CD8-positive, alpha-beta memory T cell (primary cell): ENCODE data around the gene CYTH2. TPM values are rescaled to one million over a fixed set of nuclear protein-coding genes. Genes with fewer than 3 reads are reported as not detected.

Experiments
- CTCF ChIA-PET: fragments of 350-600 bp; sonication (Branson Sonifier 250); formaldehyde crosslinking; loops from one replicate; lab custom pipeline; 2021; ENCODE audit warnings: antibody characterized with exemption; lab: Charles Lee
- POLR2A ChIA-PET: fragments of 350-600 bp; sonication (Branson Sonifier 250); formaldehyde crosslinking; loops from one replicate; lab custom pipeline; 2021; ENCODE audit warnings: antibody characterized with exemption; lab: Charles Lee
- DNase-seq, 5 donors: peaks; one replicate each; pipeline versions ENCODE4 v3.0.0 to v3.0.0-alpha.2; 2020 to 2022; ENCODE audit warnings: mixed read lengths in 1 of 5
- H3K27ac ChIP-seq: one replicate; pipeline ENCODE4 v1.7.0; 2013; ENCODE audit warnings: low read depth, mild to moderate bottlenecking, low read length, moderate library complexity
- H3K27me3 ChIP-seq: 2 replicates; pipeline ENCODE4 v1.7.0; 2013; ENCODE audit warnings: low read length, mild to moderate bottlenecking; ENCODE audit not compliant: insufficient read depth, poor library complexity, severe bottlenecking
- H3K36me3 ChIP-seq: 2 replicates; pipeline ENCODE4 v1.7.0; 2013; ENCODE audit warnings: mild to moderate bottlenecking, low read length, moderate library complexity; ENCODE audit not compliant: insufficient read depth
- H3K4me1 ChIP-seq: 2 replicates; pipeline ENCODE4 v1.7.0; 2013; ENCODE audit warnings: mild to moderate bottlenecking, low read length, moderate library complexity; ENCODE audit not compliant: insufficient read depth
- H3K4me3 ChIP-seq: 2 replicates; pipeline ENCODE4 v1.7.0; 2013; ENCODE audit warnings: mild to moderate bottlenecking, low read length
- H3K9me3 ChIP-seq: 2 replicates; pipeline ENCODE4 v1.7.0; 2013; ENCODE audit warnings: mild to moderate bottlenecking, low read length
- H3K27ac Mint-ChIP-seq, 8 donors: one replicate each; pipeline ENCODE4 v1.8.0; 2020 to 2021; ENCODE audit warnings: mixed read lengths in 8 of 8, mild to moderate bottlenecking in 6 of 8, inconsistent platforms in 3 of 8, moderate library complexity in 3 of 8
- H3K27me3 Mint-ChIP-seq, 2 donors: one replicate each; pipeline ENCODE4 v1.8.0; 2020 to 2021; ENCODE audit warnings: mixed read lengths in 2 of 2, mild to moderate bottlenecking in 1 of 2, moderate library complexity in 1 of 2
- H3K36me3 Mint-ChIP-seq, 3 donors: one replicate each; pipeline ENCODE4 v1.8.0; 2020 to 2021; ENCODE audit warnings: mixed read lengths in 3 of 3, inconsistent platforms in 1 of 3, mild to moderate bottlenecking in 1 of 3
- H3K4me1 Mint-ChIP-seq, 3 donors: one replicate each; pipeline ENCODE4 v1.8.0; 2020 to 2021; ENCODE audit warnings: mixed read lengths in 3 of 3, inconsistent platforms in 1 of 3, mild to moderate bottlenecking in 1 of 3
- H3K4me3 Mint-ChIP-seq, 7 donors: one replicate each; pipeline ENCODE4 v1.8.0; 2020 to 2021; ENCODE audit warnings: mixed read lengths in 7 of 7, mild to moderate bottlenecking in 6 of 7, moderate library complexity in 4 of 7, inconsistent platforms in 2 of 7
- H3K9me3 Mint-ChIP-seq, 5 donors: one replicate each; pipeline ENCODE4 v1.8.0; 2020 to 2022; ENCODE audit warnings: mixed read lengths in 5 of 5, mild to moderate bottlenecking in 3 of 5, moderate library complexity in 2 of 5, inconsistent platforms in 1 of 5
- polyA plus RNA-seq: library from polyadenylated mRNA; unstranded; fragments of 300-500 nt; fragmentation: Illumina TruSeq; gene quantifications from one replicate; pipeline ENCODE4 v1.2.3, GENCODE V29; 2021
- total RNA-seq, 2 experiments: library from RNA; stranded (reverse); gene quantifications; one replicate each; pipeline ENCODE4 v1.2.3, GENCODE V29; 2021

CYTH2 gene
- total and polyA plus RNA-seq, 3 experiments from 2014 or later, result 30.7 to 34.8 (median 33.3) TPM

GRCh38 chr19:48474084-48474592, 5.0 kb downstream of the CYTH2 start:
- Histone ChIP-seq H3K9me3 (no peaks in the 10 kb centered on the region), H3K27ac (no peak overlapping the region), H3K27me3 (no peaks in the 10 kb centered on the region), H3K4me1 (peaks cover 12% of the 10 kb centered on the region), H3K4me3 (no peak overlapping the region), H3K36me3 (peaks cover 22% of the 10 kb centered on the region)
- ChIA-PET POLR2A (no interaction called here), CTCF (interaction anchor here (0.7 kb wide), 1 partner anchor 299 kb away, joined by 3 read pairs; no protein-coding TSS in a partner anchor)
- DNase-seq, result no peak
- Mint-ChIP-seq H3K4me3 (peak overlapping the region in 1 of 7 donors; percentile 68), H3K4me1 (peaks cover 9 to 19% (median 18%) of the 10 kb centered on the region in 3 donors), H3K27me3 (no peaks in the 10 kb centered on the region), H3K9me3 (no peaks in the 10 kb centered on the region), H3K36me3 (peaks cover 0 to 75% (median 5%) of the 10 kb centered on the region in 3 donors), H3K27ac (peak overlapping the region in 4 of 8 donors; percentile 3 to 78 (median 32))

DNA sequence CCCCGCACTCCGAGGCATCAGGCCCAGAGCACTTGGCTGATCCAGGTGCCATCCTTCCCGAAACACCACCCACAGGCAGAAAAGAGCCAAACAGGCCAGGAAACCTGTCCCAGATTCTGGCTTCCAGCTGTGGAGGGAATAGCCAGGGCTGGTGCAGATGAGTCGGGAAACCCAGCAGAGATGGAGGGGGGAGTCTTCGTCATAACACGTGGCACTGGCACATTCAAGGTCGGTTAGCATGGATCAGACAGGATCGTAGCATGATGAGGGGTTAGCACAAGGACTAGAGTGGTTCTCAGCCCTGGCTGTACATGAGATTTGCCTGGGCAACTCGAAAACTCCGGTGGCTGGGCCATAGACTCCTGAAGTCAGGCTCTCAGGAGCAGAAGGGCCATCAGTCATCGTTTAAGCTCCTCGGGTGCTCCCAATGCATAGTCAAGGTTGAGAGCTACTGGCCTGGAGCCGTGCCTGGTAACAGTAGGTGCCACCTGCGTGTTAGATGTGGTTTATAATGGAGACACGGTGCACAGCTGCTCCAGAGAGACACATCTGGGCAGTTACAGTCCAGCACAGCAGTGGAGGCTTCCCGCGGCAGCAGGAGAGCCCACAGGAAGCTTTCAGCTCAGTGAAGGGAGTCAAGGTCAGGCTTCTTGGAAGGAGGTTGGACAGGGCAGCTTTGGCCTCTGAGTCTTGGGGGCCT, 6.3 kb downstream of the CYTH2 start:
- Histone ChIP-seq H3K27ac (no peak overlapping the region), H3K4me1 (peaks cover 4% of the 10 kb centered on the region), H3K27me3 (no peaks in the 10 kb centered on the region), H3K9me3 (no peaks in the 10 kb centered on the region), H3K36me3 (peaks cover 21% of the 10 kb centered on the region), H3K4me3 (no peak overlapping the region)
- Mint-ChIP-seq H3K9me3 (no peaks in the 10 kb centered on the region), H3K4me3 (peak overlapping the region in 1 of 7 donors; percentile 38), H3K27ac (peak overlapping the region in 1 of 8 donors; percentile 29), H3K27me3 (peaks cover 0 to under 1% of the 10 kb centered on the region in 2 donors), H3K36me3 (peaks cover 0 to 73% (median 5%) of the 10 kb centered on the region in 3 donors), H3K4me1 (peaks cover 12 to 19% (median 15%) of the 10 kb centered on the region in 3 donors)
- CTCF ChIA-PET, result interaction anchor here (1.1 kb wide), 1 partner anchor 14 kb away, joined by 4 read pairs; no protein-coding TSS in a partner anchor
- POLR2A ChIA-PET, result no interaction called here
- no peak for DNase-seq

DNA sequence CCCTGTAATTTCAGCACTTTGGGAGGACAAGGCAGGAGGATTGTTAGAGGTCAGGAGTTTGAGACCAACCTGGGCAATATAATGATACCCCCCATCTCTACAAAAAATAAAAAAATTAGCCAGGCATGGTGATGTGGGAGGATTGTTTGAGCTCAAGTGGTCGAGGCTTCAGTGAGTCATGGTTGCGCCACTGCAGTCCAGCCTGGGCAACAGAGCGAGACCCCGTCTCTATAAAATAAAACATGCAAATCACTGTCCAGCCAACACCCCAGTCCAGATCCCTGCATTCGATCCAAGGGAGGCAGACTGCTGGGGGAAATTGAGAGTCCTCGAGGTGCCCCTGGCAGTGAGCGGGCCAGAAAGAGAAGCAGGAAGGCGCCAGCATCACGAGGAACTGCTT, 7.0 kb downstream of the CYTH2 start:
- Mint-ChIP-seq H3K36me3 (peaks cover 0 to 67% (median 2%) of the 10 kb centered on the region in 3 donors), H3K27ac (peak overlapping the region in 1 of 8 donors; percentile 27), H3K27me3 (peaks cover 0 to 2% of the 10 kb centered on the region in 2 donors)

DNA sequence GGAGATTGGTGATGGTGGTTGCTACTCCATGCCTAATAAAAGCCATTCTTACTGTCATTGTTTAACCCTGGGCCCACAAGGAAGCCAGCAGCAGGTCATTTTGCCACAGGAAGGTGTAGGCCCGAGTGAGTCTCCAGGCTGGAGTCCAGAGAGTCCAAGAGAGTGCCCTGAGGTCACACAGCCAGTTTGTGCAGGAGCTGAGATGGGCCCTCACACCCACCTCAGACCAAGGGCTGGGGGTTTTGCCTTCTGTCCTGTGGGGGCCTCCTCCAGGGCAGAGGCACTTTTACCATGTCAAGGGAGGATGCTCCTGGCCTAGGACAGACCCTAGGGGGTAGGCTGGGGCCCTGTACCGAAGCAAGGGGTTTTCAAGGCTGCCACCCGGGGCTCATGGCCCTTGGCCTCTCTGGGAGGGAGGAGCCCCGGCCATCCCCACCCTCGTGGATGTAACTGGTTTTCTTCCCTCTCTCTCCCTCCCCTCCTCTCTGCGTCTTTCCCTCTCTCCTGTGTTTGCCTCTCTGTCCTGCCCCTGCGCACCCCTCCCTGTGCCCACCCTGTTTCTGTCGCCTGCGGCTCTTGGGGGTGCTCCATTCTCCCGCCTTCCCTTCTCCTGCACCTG, 8.0 kb downstream of the CYTH2 start:
- Histone ChIP-seq H3K9me3 (no peaks in the 10 kb centered on the region), H3K27me3 (no peaks in the 10 kb centered on the region), H3K36me3 (peaks cover 17% of the 10 kb centered on the region), H3K4me3 (no peak overlapping the region), H3K4me1 (peaks cover 8% of the 10 kb centered on the region), H3K27ac (no peak overlapping the region)
- CTCF ChIA-PET, result no interaction called here
- Mint-ChIP-seq H3K27ac (peak overlapping the region in 2 of 8 donors; percentile 51 to 88), H3K9me3 (no peaks in the 10 kb centered on the region), H3K4me3 (no peak overlapping the region), H3K27me3 (peaks cover 0 to 2% of the 10 kb centered on the region in 2 donors), H3K4me1 (peaks cover 13 to 26% (median 23%) of the 10 kb centered on the region in 3 donors), H3K36me3 (peaks cover 0 to 58% (median 2%) of the 10 kb centered on the region in 3 donors)
- no peak for DNase-seq
- POLR2A ChIA-PET, result no interaction called here

More for the DNA sequence above, 7.0 kb downstream of the CYTH2 start:
- H3K36me3 ChIP-seq, result peaks cover 17% of the 10 kb centered on the region
- H3K4me1 ChIP-seq, result peaks cover 4% of the 10 kb centered on the region
- no peak for DNase-seq
- peak overlapping the region in 1 of 7 donors; percentile 38 for H3K4me3 Mint-ChIP-seq
- H3K27ac ChIP-seq, result no peak overlapping the region
- H3K4me1 Mint-ChIP-seq, result peaks cover 13 to 21% (median 17%) of the 10 kb centered on the region in 3 donors
- H3K4me3 ChIP-seq, result no peak overlapping the region
- POLR2A ChIA-PET, result no interaction called here
- H3K9me3 ChIP-seq, result no peaks in the 10 kb centered on the region
- H3K27me3 ChIP-seq, result no peaks in the 10 kb centered on the region
- no peaks in the 10 kb centered on the region for H3K9me3 Mint-ChIP-seq
- CTCF ChIA-PET, result no interaction called here

- Histone ChIP-seq H3K27ac (no peak overlapping the region), H3K4me3 (no peak overlapping the region), H3K4me1 (peaks cover 10% of the 10 kb centered on the region), H3K9me3 (no peaks in the 10 kb centered on the region), H3K36me3 (peaks cover 13% of the 10 kb centered on the region), H3K27me3 (no peaks in the 10 kb centered on the region)
- Mint-ChIP-seq H3K4me1 (peaks cover 13 to 26% (median 24%) of the 10 kb centered on the region in 3 donors), H3K27me3 (peaks cover 0 to 2% of the 10 kb centered on the region in 2 donors), H3K36me3 (peaks cover 0 to 53% (median 2%) of the 10 kb centered on the region in 3 donors), H3K9me3 (no peaks in the 10 kb centered on the region), H3K4me3 (peak overlapping the region in 1 of 7 donors; percentile 24), H3K27ac (peak overlapping the region in 1 of 8 donors; percentile 88)
- DNase-seq, result no peak
- POLR2A ChIA-PET, result no interaction called here
- CTCF ChIA-PET, result no interaction called here
Observed at GRCh38 chr19:48477698-48478338, 8.6 kb downstream of the CYTH2 start.

DNA sequence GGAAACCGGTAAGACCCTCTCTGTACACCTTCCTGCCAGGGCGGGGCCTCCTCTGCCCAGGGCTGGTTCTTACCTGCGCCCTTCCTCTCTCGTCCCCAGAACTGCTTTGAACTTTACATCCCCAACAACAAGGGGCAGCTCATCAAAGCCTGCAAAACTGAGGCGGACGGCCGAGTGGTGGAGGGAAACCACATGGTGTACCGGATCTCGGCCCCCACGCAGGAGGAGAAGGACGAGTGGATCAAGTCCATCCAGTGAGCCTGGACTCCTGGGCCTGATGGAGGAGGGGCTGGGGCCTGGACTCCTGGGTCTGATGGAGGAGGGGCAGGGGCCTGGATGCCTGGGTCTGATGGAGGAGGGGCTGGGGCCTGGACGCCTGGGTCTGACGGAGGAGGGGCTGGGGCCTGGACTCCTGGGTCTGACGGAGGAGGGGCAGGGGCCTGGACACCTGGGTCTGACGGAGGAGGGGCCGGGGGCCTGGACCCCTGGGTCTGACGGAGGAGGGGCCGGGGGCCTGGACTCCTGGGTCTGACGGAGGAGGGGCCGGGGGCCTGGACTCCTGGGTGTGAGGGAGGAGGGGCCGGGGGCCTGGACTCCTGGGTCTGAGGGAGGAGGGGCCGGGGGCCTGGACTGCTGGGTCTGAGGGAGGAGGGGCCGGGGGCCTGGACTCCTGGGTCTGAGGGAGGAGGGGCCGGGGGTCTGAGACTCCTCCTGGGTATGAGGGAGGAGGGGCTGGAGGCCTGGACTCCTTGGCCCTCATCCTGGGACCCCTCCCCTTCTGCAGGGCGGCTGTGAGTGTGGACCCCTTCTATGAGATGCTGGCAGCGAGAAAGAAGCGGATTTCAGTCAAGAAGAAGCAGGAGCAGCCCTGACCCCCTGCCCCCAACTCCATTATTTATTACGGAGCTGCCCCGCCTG, 9.4 kb downstream of the CYTH2 start:
- no peaks in the 10 kb centered on the region for H3K27me3 ChIP-seq
- CTCF ChIA-PET, result interaction anchor here (1.2 to 4.1 kb wide), 2 partner anchors 12 to 28 kb away, joined by 3 to 36 read pairs; no protein-coding TSS in a partner anchor
- Mint-ChIP-seq H3K9me3 (no peaks in the 10 kb centered on the region), H3K4me3 (peak overlapping the region in 1 of 7 donors; percentile 72), H3K27me3 (peaks cover 0 to 2% of the 10 kb centered on the region in 2 donors), H3K27ac (no peak overlapping the region), H3K4me1 (peaks cover 13 to 26% (median 24%) of the 10 kb centered on the region in 3 donors), H3K36me3 (peaks cover 0 to 45% (median 2%) of the 10 kb centered on the region in 3 donors)
- no peak overlapping the region for H3K4me3 ChIP-seq
- H3K4me1 ChIP-seq, result peaks cover 10% of the 10 kb centered on the region
- peaks cover 7% of the 10 kb centered on the region for H3K36me3 ChIP-seq
- DNase-seq, result no peak
- POLR2A ChIA-PET, result no interaction called here
- H3K27ac ChIP-seq, result no peak overlapping the region
- H3K9me3 ChIP-seq, result no peaks in the 10 kb centered on the region

DNA sequence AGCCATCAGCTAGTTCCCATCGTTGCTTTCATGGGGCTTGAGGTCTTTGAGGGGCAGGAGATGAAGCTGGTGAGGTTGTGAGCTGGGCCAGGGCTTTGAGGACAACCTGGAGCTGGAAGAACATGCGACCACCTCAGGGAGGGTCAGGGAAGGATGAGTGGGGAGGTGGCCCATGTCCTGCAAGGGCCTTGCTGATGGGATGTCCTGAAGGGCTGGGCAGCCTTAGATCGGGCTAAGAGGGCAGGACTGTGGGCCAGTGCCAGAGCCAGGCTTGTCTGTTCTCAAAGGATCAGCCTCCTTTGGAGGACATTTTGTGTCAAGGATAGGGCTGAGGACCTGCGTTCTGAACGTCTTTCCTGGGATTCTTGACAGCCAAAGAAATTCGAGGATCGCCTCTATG, 10.5 kb downstream of the CYTH2 start:
- Histone ChIP-seq H3K4me1 (peaks cover 10% of the 10 kb centered on the region), H3K9me3 (no peaks in the 10 kb centered on the region), H3K36me3 (peaks cover 3% of the 10 kb centered on the region), H3K4me3 (no peak overlapping the region), H3K27me3 (no peaks in the 10 kb centered on the region), H3K27ac (no peak overlapping the region)
- peaks cover 11 to 23% (median 20%) of the 10 kb centered on the region in 3 donors for H3K4me1 Mint-ChIP-seq
- ChIA-PET POLR2A (interaction anchor here (0.9 kb wide), 1 partner anchor 10 kb away, joined by 3 read pairs; no protein-coding TSS in a partner anchor), CTCF (interaction anchor here (1.2 to 4.1 kb wide), 3 partner anchors 10 to 27 kb away, joined by 3 to 36 read pairs (median 5); no protein-coding TSS in a partner anchor)
- H3K4me3 Mint-ChIP-seq, result peak overlapping the region; percentile 58 to 92 (median 87)
- H3K36me3 Mint-ChIP-seq, result peaks cover 0 to 35% (median 4%) of the 10 kb centered on the region in 3 donors
- DNase-seq, result no peak
- peaks cover 0 to 2% of the 10 kb centered on the region in 2 donors for H3K27me3 Mint-ChIP-seq
- peak overlapping the region in 7 of 8 donors; percentile 72 to 94 (median 82) for H3K27ac Mint-ChIP-seq
- no peaks in the 10 kb centered on the region for H3K9me3 Mint-ChIP-seq
